LNCaP clone FGC (cell line): ENCODE data around the gene FOXM1.

Source experiments
- DNase-seq: peaks from one replicate; pipeline ENCODE4 v3.0.0-alpha.2; 2011; ENCODE audit warnings: low read depth
- H3K4me3 ChIP-seq: 2 replicates; pipeline ENCODE4 v1.5.1; 2011; ENCODE audit warnings: mild to moderate bottlenecking, low read depth, low read length, control low read depth
- CTCF ChIP-seq: IDR thresholded peaks from 2 replicates; pipeline ENCODE4 v1.5.1; 2012; ENCODE audit warnings: mild to moderate bottlenecking; ENCODE audit not compliant: control insufficient read depth, insufficient read depth; ENCODE audit errors: extremely low read depth

FOXM1 gene

DNA sequence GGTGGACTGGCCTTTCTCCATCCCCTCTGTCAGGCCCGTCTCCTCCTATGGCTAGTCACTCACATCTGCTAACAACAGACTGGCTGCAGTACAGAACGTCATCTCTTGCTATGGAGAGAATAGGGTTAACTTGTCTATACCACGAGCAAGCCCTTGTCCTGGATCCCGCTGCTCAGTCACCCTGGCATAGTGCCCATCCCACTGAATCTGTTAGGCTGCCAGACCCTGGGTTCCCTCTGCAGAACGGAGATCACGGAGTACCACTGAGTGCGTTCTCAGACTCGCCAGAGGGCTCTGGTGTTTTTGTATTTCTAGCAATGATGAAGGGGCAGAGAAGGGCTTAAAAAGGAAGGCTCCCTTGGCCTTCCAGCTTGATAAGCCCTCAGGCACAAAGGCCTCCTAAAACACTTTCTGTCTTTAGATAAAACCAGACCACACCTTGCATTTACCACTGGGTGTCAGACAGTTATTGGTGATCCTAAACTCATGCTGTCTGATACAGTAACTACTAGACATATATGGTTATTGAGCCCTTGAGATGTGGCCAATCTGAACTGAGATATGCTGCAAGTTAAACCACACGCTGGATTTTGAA is 35.8 kb downstream of the FOXM1 start:
- no peak overlapping the region for H3K4me3 ChIP-seq
- no peak for TF ChIP-seq CTCF
- no peak for DNase-seq

DNA sequence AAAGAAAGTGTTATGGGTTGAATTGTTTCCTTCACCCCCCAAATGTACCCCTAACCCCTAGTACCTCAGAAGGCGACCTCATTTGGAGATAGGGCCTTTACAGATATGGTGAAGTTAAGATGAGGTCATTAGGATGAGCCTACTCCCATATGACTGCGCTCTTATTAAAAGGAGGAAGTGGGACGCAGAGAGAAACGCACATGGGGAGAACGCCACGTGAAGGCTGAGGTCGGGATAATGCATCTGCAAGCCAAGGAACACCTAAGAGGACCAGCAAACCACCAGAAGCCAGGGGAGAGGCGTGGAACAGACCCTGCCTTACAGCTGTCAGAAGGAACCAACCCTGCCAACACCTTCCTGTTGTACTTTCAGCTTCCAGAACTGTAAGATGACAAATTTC is 40.4 kb downstream of the FOXM1 start:
- TF ChIP-seq CTCF: no peak
- no peak overlapping the region for H3K4me3 ChIP-seq
- DNase-seq: no peak

- no peak overlapping the region for H3K4me3 ChIP-seq
- TF ChIP-seq CTCF: no peak
- DNase-seq: no peak
These were observed 41.1 kb downstream of the FOXM1 start for GRCh38 chr12:2835691-2836403.

- H3K4me3 ChIP-seq: no peak within 1 kb of the TSS
- no peak for TF ChIP-seq CTCF
- no peak for DNase-seq
These were observed 42.1 kb downstream of the FOXM1 start, which contains the start of gene NRIP2 for GRCh38 chr12:2834581-2835491. TSS of gene NRIP2 (minus strand) at chr12:2835035. CDS start at chr12:2834983, 52 bp downstream.

DNA sequence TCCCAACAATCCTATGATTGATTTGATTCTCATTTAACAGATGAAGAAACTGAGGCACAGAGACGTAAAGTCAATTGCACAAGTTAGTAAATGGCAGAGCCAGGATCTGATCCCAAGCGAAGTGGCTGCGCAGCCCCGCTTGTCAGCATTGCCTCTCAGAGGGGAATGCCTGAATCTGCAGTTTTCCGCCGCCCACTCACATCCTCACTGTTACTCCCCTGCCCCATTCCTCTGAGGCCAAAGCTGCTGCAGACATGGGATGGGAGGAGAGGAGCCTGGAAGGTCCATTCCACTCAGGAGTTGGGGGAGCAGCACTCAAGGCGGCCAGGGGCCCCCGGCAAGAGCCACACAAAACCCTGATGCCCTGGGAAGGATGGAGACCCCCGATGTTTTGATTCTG is 43.2 kb downstream of the FOXM1 start:
- no peak for TF ChIP-seq CTCF
- no peak for DNase-seq
- H3K4me3 ChIP-seq: no peak overlapping the region

DNA sequence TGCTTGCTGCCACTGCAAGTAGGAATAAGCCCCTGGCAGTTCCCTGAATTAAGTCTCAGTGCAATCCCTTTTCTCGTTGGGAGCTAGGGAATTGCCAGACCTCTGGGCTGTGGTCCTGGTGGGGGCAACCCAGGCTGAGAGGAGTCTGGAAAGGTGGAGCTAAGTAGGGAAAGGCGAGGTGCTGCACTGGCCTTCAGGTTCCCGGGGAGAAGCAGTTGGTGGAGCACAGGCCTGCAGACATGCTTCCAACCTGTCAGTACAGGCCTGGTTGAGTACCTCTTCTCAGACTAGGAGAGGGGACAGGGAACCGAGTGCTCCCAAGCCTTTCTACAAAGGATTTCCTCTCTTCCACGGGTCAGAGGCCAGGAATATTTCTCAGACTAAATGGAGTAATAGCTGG is 43.6 kb downstream of the FOXM1 start:
- no peak for TF ChIP-seq CTCF
- DNase-seq: no peak
- no peak overlapping the region for H3K4me3 ChIP-seq
